Activated CD4-positive, alpha-beta T cell treated with anti-CD3 and anti-CD28 coated beads, Interleukin-2, amount 10 ng/mL, durations not matched to agents 24 days and 14 days (primary cell): ENCODE measurements around the gene MAFG. TPM values are rescaled to one million over a fixed set of nuclear protein-coding genes. Genes with fewer than 3 reads are reported as not detected.

Experiments
- DNase-seq: peaks from one replicate; pipeline ENCODE4 v3.0.0; 2022
- H3K27ac Mint-ChIP-seq: one replicate; pipeline ENCODE4 v1.8.0; 2022; ENCODE audit warnings: mild to moderate bottlenecking, mixed read lengths
- H3K27me3 Mint-ChIP-seq: one replicate; pipeline ENCODE4 v1.8.0; 2022; ENCODE audit warnings: mixed read lengths
- H3K36me3 Mint-ChIP-seq: one replicate; pipeline ENCODE4 v1.8.0; 2022; ENCODE audit warnings: low read depth, mild to moderate bottlenecking, mixed read lengths
- H3K4me1 Mint-ChIP-seq: one replicate; pipeline ENCODE4 v1.8.0; 2021; ENCODE audit warnings: mixed read lengths
- H3K4me3 Mint-ChIP-seq: one replicate; pipeline ENCODE4 v1.8.0; 2022; ENCODE audit warnings: mild to moderate bottlenecking, moderate library complexity, mixed read lengths
- H3K9me3 Mint-ChIP-seq: one replicate; pipeline ENCODE4 v1.8.0; 2021; ENCODE audit warnings: mixed read lengths
- intact Hi-C: fragments of 100-400 bp; cut with micrococcal nuclease; formaldehyde crosslinking; loops from one replicate; pipeline ENCODE4 v1.15.1; 2023
- total RNA-seq: library from RNA; stranded (reverse); gene quantifications from 2 replicates; pipeline ENCODE4 v1.2.3, GENCODE V29; 2022

The MAFG gene
- total RNA-seq, 1 donor from 2014 or later, result 32.5 TPM

- no peaks in the 10 kb centered on the region for H3K9me3 Mint-ChIP-seq
- peaks cover 7% of the 10 kb centered on the region for H3K27me3 Mint-ChIP-seq
- intact Hi-C loops, result no loop called here
- peaks cover 3% of the 10 kb centered on the region for H3K4me1 Mint-ChIP-seq
- no peak for DNase-seq
- no peak overlapping the region for H3K4me3 Mint-ChIP-seq
- no peak overlapping the region for H3K27ac Mint-ChIP-seq
- peaks cover 17% of the 10 kb centered on the region for H3K36me3 Mint-ChIP-seq
Measured at GRCh38 chr17:81900181-81900820, 27.2 kb downstream of the MAFG start.

GRCh38 chr17:81899514-81900166, 27.9 kb downstream of the MAFG start:
- Mint-ChIP-seq H3K4me1 (peaks cover 4% of the 10 kb centered on the region), H3K4me3 (no peak overlapping the region), H3K9me3 (no peaks in the 10 kb centered on the region), H3K27ac (no peak overlapping the region), H3K36me3 (peaks cover 17% of the 10 kb centered on the region), H3K27me3 (peaks cover 7% of the 10 kb centered on the region)
- DNase-seq, result no peak
- intact Hi-C loops, result no loop called here

DNA sequence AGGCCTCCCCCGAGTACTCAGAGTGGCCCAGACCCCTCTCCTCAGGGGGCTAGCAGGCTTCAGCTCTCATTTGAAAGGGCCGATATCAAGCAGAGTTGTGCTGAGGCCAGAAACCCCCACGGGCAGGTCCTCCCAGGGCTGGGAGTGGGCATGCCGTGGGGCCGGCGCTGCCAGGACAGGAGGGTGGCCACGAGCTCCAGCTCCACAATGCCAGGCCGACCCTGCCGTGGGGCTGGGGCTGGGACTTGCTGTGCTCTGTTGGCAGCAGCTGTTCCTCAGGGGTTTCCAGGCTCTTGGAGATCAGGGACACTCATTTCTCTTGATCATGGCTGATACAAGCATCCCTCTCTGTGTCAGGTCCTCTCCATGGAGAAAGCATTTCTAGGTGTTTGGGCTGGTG, 28.6 kb downstream of the MAFG start:
- Mint-ChIP-seq H3K4me3 (no peak overlapping the region), H3K27ac (no peak overlapping the region), H3K4me1 (peaks cover 4% of the 10 kb centered on the region), H3K9me3 (no peaks in the 10 kb centered on the region), H3K27me3 (peaks cover 7% of the 10 kb centered on the region), H3K36me3 (peaks cover 17% of the 10 kb centered on the region)
- no peak for DNase-seq
- intact Hi-C loops, result no loop called here

DNA sequence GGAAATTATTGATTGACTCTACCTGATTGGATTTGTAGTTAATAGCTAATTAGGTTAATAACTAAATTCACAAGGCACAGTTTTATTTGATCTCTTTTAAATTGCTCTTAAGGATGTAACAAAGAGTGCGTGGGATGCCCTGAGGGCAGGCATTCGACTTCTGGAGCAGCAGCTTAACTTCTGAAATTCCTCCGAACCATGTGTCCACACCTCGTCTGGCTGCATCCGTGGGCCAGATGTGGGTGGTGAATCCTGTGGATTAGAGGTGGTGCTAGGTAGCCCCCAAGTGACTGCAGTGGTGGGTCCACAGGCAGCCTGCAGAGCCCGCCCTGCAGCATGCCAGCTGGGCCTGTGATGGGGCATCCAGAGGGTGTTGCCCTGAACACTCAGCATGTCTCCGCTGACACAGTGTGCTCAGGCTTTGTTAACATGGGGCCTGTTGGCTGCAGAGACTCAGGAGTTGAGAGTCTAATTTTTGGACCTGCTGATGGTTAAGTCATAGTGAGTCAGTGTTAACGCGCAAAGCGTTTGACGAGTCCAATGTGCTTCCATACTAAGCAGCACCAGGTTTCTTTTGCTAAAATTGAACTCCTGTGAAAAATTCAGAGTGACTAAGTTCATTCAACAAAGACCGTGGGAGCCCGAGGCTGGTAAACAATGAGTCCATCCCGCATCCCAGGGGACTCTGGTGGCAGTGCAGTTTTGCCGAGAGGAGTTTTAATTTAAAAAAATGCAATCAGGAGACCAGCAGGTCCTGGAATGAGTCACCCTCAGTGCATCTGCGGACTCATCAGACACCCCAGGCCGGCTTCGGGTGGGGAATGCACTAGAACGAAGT, 29.3 kb downstream of the MAFG start:
- H3K4me1 Mint-ChIP-seq, result peaks cover 4% of the 10 kb centered on the region
- H3K36me3 Mint-ChIP-seq, result peaks cover 20% of the 10 kb centered on the region
- H3K4me3 Mint-ChIP-seq, result no peak overlapping the region
- no peak overlapping the region for H3K27ac Mint-ChIP-seq
- intact Hi-C loops, result no loop called here
- H3K9me3 Mint-ChIP-seq, result no peaks in the 10 kb centered on the region
- DNase-seq, result no peak
- peaks cover 7% of the 10 kb centered on the region for H3K27me3 Mint-ChIP-seq

GRCh38 chr17:81895400-81895799, 32.1 kb downstream of the MAFG start:
- H3K36me3 Mint-ChIP-seq, result peaks cover 22% of the 10 kb centered on the region
- no peaks in the 10 kb centered on the region for H3K27me3 Mint-ChIP-seq

GRCh38 chr17:81891303-81891552, 36.3 kb downstream of the MAFG start:
- Mint-ChIP-seq H3K27ac (peak overlapping the region; percentile 98), H3K4me1 (peaks cover 16% of the 10 kb centered on the region), H3K4me3 (peak overlapping the region; percentile 94), H3K27me3 (no peaks in the 10 kb centered on the region), H3K36me3 (peaks cover 43% of the 10 kb centered on the region), H3K9me3 (no peaks in the 10 kb centered on the region)
- DNase-seq, result no peak
- intact Hi-C loops, result loop anchor here (1.0 to 2.0 kb wide), 3 partner anchors 21 to 132 kb away; partner anchors contain the start of genes CENPX and LRRC45

More at GRCh38 chr17:81895400-81895799, 32.1 kb downstream of the MAFG start:
- Mint-ChIP-seq H3K4me1 (peaks cover 6% of the 10 kb centered on the region), H3K9me3 (no peaks in the 10 kb centered on the region), H3K4me3 (no peak overlapping the region), H3K27ac (no peak overlapping the region)
- no peak for DNase-seq
- intact Hi-C loops, result no loop called here

GRCh38 chr17:81890447-81891302, 36.9 kb downstream of the MAFG start:
- H3K9me3 Mint-ChIP-seq, result no peaks in the 10 kb centered on the region
- DNase-seq, result peak; percentile 80
- H3K4me3 Mint-ChIP-seq, result peak overlapping the region; percentile 88
- intact Hi-C loops, result loop anchor here (1.0 to 2.0 kb wide), 3 partner anchors 20 to 132 kb away; partner anchors contain the start of genes CENPX and LRRC45
- H3K27ac Mint-ChIP-seq, result peak overlapping the region; percentile 94
- peaks cover 17% of the 10 kb centered on the region for H3K4me1 Mint-ChIP-seq
- H3K36me3 Mint-ChIP-seq, result peaks cover 48% of the 10 kb centered on the region
- no peaks in the 10 kb centered on the region for H3K27me3 Mint-ChIP-seq

- Mint-ChIP-seq H3K4me3 (peak overlapping the region; percentile 88), H3K36me3 (peaks cover 56% of the 10 kb centered on the region), H3K27ac (peak overlapping the region; percentile 69), H3K4me1 (peaks cover 17% of the 10 kb centered on the region), H3K9me3 (no peaks in the 10 kb centered on the region), H3K27me3 (no peaks in the 10 kb centered on the region)
- no peak for DNase-seq
- intact Hi-C loops, result loop anchor here (2.0 kb wide), 1 partner anchor 133 kb away; the partner anchor contains the start of genes CENPX and LRRC45
Measured at GRCh38 chr17:81889602-81890001, 37.9 kb downstream of the MAFG start.

DNA sequence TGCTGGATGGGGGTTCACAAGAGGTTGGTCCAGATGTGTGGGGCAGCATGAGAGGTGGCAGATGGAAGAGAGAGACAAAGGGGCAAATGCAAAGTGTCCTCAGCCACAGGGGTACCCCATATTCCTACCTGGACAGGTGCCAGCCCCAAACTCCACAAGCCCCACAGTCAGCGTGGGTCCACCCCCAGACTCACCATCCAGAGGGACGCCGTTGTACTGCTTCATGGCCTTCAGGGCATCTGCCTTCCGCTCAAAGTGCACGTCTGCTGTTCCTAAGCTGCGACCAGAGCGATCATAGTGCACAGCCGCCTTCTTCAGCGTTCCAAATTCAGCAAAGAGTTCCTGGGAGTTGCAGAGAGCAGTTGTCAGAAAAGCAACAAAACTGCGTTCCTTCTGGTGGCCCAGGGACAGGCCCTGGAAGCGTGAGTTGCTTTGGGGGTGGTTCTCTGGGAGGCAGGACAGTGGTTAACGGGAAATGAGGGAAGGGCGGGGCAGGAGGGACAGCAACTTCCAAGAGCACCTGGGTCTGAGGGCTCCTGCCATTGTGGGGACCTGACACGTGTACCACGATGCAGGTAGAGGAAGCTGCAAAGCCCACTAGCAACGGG, 38.4 kb downstream of the MAFG start:
- peaks cover 60% of the 10 kb centered on the region for H3K36me3 Mint-ChIP-seq
- H3K4me3 Mint-ChIP-seq, result peak overlapping the region; percentile 70
- peaks cover 17% of the 10 kb centered on the region for H3K4me1 Mint-ChIP-seq
- no peak for DNase-seq
- peak overlapping the region; percentile 69 for H3K27ac Mint-ChIP-seq
- no peaks in the 10 kb centered on the region for H3K27me3 Mint-ChIP-seq
- intact Hi-C loops, result no loop called here
- H3K9me3 Mint-ChIP-seq, result no peaks in the 10 kb centered on the region

GRCh38 chr17:81888105-81888987, 39.2 kb downstream of the MAFG start:
- H3K27ac Mint-ChIP-seq, result peak overlapping the region; percentile 64
- peaks cover 17% of the 10 kb centered on the region for H3K4me1 Mint-ChIP-seq
- H3K36me3 Mint-ChIP-seq, result peaks cover 57% of the 10 kb centered on the region
- no peaks in the 10 kb centered on the region for H3K27me3 Mint-ChIP-seq
- intact Hi-C loops, result no loop called here
- DNase-seq, result no peak
- no peaks in the 10 kb centered on the region for H3K9me3 Mint-ChIP-seq
- H3K4me3 Mint-ChIP-seq, result peak overlapping the region; percentile 70

DNA sequence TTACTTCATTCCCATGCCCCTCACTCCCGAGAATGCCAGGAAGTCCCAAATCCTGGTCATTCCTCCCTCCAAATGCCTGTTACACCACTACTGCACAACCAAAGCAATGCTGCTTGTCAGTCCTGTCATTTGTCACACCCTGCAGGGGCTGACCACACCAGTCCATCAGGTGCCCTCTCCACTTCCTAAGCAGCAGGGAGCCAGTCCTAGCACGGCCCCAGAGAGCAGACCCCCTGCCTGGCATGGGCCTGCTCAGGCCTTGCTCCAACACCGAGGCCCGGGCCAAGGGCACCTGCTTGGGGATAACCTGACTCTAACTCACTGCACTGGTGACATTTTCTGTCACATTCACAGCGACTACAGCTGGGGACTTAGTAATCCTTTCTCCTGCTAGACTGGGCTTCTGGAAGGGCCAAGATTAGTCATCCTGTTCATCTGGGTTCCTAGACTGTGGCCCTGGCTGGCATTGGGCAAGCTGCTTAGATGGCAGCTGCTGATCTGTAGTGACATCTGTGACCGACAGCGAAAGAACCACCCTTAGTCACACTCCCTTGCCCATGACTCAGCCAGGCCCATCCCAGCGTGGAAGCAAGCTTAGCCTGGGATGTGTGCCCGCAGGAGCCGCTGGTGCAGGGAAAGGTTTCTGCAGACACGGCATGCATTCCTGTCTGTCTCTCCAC, 41.5 kb downstream of the MAFG start:
- no peaks in the 10 kb centered on the region for H3K27me3 Mint-ChIP-seq
- DNase-seq, result no peak
- peak overlapping the region; percentile 56 for H3K27ac Mint-ChIP-seq
- H3K9me3 Mint-ChIP-seq, result no peaks in the 10 kb centered on the region
- no peak overlapping the region for H3K4me3 Mint-ChIP-seq
- intact Hi-C loops, result no loop called here
- H3K36me3 Mint-ChIP-seq, result peaks cover 65% of the 10 kb centered on the region
- peaks cover 13% of the 10 kb centered on the region for H3K4me1 Mint-ChIP-seq

DNA sequence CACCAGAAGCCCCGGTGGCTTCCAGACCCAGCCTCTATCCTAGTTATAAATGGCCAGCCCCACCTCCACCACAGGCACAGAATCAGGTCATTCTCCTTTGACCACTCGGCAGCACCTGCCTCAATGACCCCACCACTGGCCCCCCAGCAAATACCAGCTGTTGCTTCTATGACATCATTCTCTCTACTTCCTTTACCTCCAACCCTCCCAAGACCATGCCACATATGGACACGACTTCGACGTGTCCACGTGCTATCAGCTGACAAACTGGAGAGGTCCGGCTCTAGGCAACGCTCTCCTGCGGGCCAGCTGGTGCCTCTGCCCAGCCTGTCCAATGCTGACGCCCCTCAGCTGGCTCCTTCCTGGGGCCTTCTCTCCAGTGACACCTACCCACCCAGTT, 42.1 kb downstream of the MAFG start:
- Mint-ChIP-seq H3K4me3 (no peak overlapping the region), H3K4me1 (peaks cover 13% of the 10 kb centered on the region), H3K27me3 (no peaks in the 10 kb centered on the region), H3K9me3 (no peaks in the 10 kb centered on the region), H3K36me3 (peaks cover 64% of the 10 kb centered on the region), H3K27ac (peak overlapping the region; percentile 14)
- no peak for DNase-seq
- intact Hi-C loops, result no loop called here
